ENCODE data around the gene TNFAIP8.
A peak's percentile ranks its signal among the peaks of the same experiment; 100 is the strongest.

TNFAIP8 gene

DNA sequence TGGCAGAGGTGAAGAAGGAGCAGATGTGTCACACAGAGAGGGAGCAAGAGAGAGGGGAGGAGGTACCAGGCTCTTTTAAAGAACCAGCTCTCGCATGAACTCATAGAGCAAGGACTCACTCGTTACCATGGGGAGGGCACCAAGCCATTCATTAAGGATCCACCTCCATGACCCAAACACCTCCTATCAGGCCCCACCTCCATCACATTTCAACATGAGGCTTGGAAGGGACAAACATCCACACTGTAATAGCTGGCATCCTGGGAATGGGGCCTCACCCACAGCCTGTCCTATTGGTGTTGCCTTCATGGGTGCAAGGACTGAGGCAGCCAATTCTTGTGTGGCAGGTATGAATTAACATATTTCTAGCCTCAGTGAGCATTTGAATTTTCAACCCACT lies 11.6 kb upstream of the TNFAIP8 start:
- peaks cover 78% of the 10 kb centered on the region for H3K36me3 Mint-ChIP-seq
- CTCF ChIA-PET = interaction anchor here (1.9 kb wide), 1 partner anchor 13 kb away, joined by 10 read pairs; no protein-coding TSS in a partner anchor
- H3K27ac Mint-ChIP-seq = peak overlapping the region; percentile 86
- H3K4me1 Mint-ChIP-seq = peaks cover 96% of the 10 kb centered on the region
- H3K4me3 Mint-ChIP-seq = no peak overlapping the region
- H3K9me3 Mint-ChIP-seq = no peaks in the 10 kb centered on the region
- DNase-seq = no peak
- H3K27me3 Mint-ChIP-seq = no peaks in the 10 kb centered on the region

- no peaks in the 10 kb centered on the region for H3K27me3 Mint-ChIP-seq
- peaks cover 77% of the 10 kb centered on the region for H3K36me3 Mint-ChIP-seq
- CTCF ChIA-PET = interaction anchor here (0.6 to 2.3 kb wide), 2 partner anchors 30 to 66 kb away, joined by 3 to 6 read pairs; no protein-coding TSS in a partner anchor
- H3K4me3 Mint-ChIP-seq = no peak overlapping the region
- no peaks in the 10 kb centered on the region for H3K9me3 Mint-ChIP-seq
- H3K4me1 Mint-ChIP-seq = peaks cover 95% of the 10 kb centered on the region
- peak overlapping the region; percentile 69 for H3K27ac Mint-ChIP-seq
- no peak for DNase-seq
Observed at GRCh38 chr5:119345861-119346260, 10.0 kb upstream of the TNFAIP8 start.

DNA sequence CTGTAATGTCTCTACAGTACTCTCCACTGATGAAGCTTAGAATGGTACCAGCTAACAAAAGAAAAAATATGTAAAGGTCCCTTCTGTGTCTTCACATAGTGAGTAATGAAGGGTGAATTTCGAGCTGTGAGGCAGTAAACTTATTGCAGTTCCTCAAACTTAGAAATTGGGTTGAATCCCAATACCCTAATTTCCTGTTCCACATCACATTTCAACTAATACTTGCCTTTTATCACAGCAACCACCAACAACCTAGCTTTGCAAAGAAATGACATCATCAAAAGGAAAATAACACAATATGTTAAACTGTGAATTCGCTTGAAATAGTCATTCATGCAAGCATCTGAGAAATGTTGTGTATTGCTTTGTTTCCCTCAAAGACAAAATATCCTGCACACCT lies 9.4 kb upstream of the TNFAIP8 start:
- CTCF ChIA-PET = interaction anchor here (0.6 to 2.3 kb wide), 3 partner anchors 31 to 65 kb away, joined by 3 to 10 read pairs (median 6); no protein-coding TSS in a partner anchor
- Mint-ChIP-seq H3K27me3 (no peaks in the 10 kb centered on the region), H3K27ac (peak overlapping the region; percentile 69), H3K4me3 (no peak overlapping the region), H3K36me3 (peaks cover 76% of the 10 kb centered on the region), H3K4me1 (peaks cover 93% of the 10 kb centered on the region), H3K9me3 (no peaks in the 10 kb centered on the region)
- DNase-seq = no peak

DNA sequence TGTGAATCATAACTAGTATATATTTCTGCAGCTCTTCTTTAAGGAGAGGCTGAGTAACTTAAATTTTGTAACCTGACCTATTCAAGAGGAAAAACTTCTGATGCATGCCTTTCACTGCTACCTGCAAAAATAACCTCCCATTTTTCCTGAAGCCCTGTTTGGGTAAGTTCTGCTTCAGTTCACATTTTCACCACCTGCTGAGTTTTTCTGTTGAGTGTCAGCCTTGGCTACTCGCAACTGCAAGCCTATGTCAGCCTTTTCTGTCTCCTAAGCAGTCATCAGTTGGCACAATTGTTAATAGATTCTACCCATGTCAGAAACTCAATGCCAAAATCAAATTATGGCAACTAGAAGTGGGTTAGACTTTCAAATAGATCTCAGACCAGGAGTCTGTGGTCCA lies 8.2 kb upstream of the TNFAIP8 start:
- H3K36me3 Mint-ChIP-seq = peaks cover 74% of the 10 kb centered on the region
- CTCF ChIA-PET = interaction anchor here (2.0 to 2.3 kb wide), 2 partner anchors 32 to 64 kb away, joined by 6 to 10 read pairs; no protein-coding TSS in a partner anchor
- H3K27ac Mint-ChIP-seq = no peak overlapping the region
- H3K4me3 Mint-ChIP-seq = no peak overlapping the region
- DNase-seq = no peak
- H3K4me1 Mint-ChIP-seq = peaks cover 91% of the 10 kb centered on the region
- H3K27me3 Mint-ChIP-seq = no peaks in the 10 kb centered on the region
- no peaks in the 10 kb centered on the region for H3K9me3 Mint-ChIP-seq

- Mint-ChIP-seq H3K27ac (no peak overlapping the region), H3K9me3 (no peaks in the 10 kb centered on the region), H3K36me3 (peaks cover 74% of the 10 kb centered on the region), H3K4me3 (no peak overlapping the region), H3K27me3 (no peaks in the 10 kb centered on the region), H3K4me1 (peaks cover 91% of the 10 kb centered on the region)
- no peak for DNase-seq
- CTCF ChIA-PET = interaction anchor here (2.0 kb wide), 1 partner anchor 64 kb away, joined by 10 read pairs; no protein-coding TSS in a partner anchor
Observed at GRCh38 chr5:119347991-119348390, 7.8 kb upstream of the TNFAIP8 start.

- Mint-ChIP-seq H3K4me3 (peak overlapping the region; percentile 44), H3K27me3 (no peaks in the 10 kb centered on the region), H3K4me1 (peaks cover 92% of the 10 kb centered on the region), H3K36me3 (peaks cover 51% of the 10 kb centered on the region), H3K27ac (peak overlapping the region; percentile 77), H3K9me3 (no peaks in the 10 kb centered on the region)
- CTCF ChIA-PET = interaction anchor here (0.8 to 2.1 kb wide), 3 partner anchors 12 to 17 kb away, joined by 5 to 7 read pairs (median 6); no protein-coding TSS in a partner anchor
- DNase-seq = no peak
Observed at GRCh38 chr5:119353213-119353612, 2.6 kb upstream of the TNFAIP8 start.

DNA sequence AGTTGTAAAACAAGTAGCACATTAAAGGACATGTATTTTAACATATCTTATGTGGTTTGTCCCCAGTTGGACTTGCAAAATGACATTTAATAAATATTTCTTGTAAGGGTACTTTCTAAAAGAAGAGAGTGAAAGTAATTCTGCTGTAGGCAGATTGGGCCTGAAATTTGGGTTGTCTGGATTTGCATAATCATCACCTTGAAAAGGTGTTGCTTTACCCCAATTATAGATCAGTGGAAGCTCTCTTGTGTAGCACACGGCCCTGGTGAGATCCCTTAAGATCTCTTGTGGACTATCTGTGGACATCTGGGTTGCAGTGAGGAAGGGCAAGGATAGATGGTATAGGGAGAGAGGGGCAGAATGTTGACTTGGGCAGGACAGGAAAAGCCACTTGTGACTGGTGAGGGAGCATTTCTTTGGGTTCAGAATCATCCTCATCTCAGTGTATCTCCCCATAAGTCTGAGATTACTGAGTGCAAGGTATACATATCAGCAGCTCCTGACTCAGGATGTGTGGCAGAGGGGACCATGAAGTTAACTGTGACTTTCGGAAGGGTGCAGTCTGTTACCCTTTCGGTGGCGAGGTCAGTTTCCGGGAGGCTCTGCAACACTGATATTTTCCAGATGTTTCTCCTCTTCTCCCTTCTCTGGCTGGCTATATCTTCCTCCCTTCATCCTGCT lies 2.0 kb upstream of the TNFAIP8 start:
- no peak for DNase-seq
- no peaks in the 10 kb centered on the region for H3K27me3 Mint-ChIP-seq
- no peaks in the 10 kb centered on the region for H3K9me3 Mint-ChIP-seq
- CTCF ChIA-PET = interaction anchor here (0.7 to 2.1 kb wide), 5 partner anchors 13 to 48 kb away, joined by 3 to 7 read pairs (median 5); no protein-coding TSS in a partner anchor
- H3K4me3 Mint-ChIP-seq = peak overlapping the region; percentile 44
- peaks cover 92% of the 10 kb centered on the region for H3K4me1 Mint-ChIP-seq
- H3K36me3 Mint-ChIP-seq = peaks cover 49% of the 10 kb centered on the region
- peak overlapping the region; percentile 77 for H3K27ac Mint-ChIP-seq

GRCh38 chr5:119354537-119355243 lies 1.1 kb upstream of the TNFAIP8 start:
- Mint-ChIP-seq H3K4me3 (peak overlapping the region; percentile 81), H3K4me1 (peaks cover 93% of the 10 kb centered on the region), H3K27ac (peak overlapping the region; percentile 88), H3K27me3 (no peaks in the 10 kb centered on the region), H3K36me3 (peaks cover 50% of the 10 kb centered on the region), H3K9me3 (no peaks in the 10 kb centered on the region)
- no peak for DNase-seq
- CTCF ChIA-PET = interaction anchor here (1.3 to 1.4 kb wide), 2 partner anchors 20 to 39 kb away, joined by 3 to 4 read pairs; no protein-coding TSS in a partner anchor

- peak overlapping the region; percentile 88 for H3K27ac Mint-ChIP-seq
- H3K9me3 Mint-ChIP-seq = no peaks in the 10 kb centered on the region
- H3K4me3 Mint-ChIP-seq = peak overlapping the region; percentile 81
- CTCF ChIA-PET = interaction anchor here (1.4 kb wide), 2 partner anchors 21 to 40 kb away, joined by 4 to 5 read pairs; no protein-coding TSS in a partner anchor
- peaks cover 51% of the 10 kb centered on the region for H3K36me3 Mint-ChIP-seq
- peaks cover 93% of the 10 kb centered on the region for H3K4me1 Mint-ChIP-seq
- H3K27me3 Mint-ChIP-seq = no peaks in the 10 kb centered on the region
- DNase-seq = peak; percentile 47
Observed at GRCh38 chr5:119355244-119355638, 578 bp upstream of the TNFAIP8 start.

DNA sequence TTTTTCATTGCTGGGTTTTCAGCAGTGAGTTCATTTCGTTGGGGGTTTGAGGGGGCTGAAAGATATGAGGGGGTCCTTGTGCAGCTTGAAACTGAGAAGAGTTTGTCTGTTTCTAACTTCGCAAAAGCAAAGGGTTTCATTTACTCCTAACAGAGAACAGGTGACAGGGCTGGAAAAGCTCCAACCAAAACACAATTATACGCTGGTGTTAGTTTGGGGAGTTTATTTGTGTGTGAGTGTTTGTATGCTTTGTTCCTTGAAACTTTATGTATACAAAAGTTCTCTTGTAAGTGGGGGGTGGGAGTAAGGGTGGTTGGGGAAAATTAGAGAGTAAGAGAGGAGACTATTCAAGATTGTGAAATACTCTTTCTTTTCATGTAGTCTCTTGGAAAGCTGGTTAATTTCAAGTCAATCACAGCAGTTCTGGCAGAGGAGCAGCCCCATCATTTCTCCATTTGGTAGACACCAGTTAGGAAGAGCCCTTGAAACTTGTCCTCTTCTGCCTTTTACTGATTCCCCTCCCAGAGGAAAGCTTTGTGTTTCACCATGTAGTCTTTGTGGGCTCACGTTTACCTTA lies 881 bp downstream of the TNFAIP8 start:
- DNase-seq = no peak
- H3K9me3 Mint-ChIP-seq = no peaks in the 10 kb centered on the region
- H3K27me3 Mint-ChIP-seq = no peaks in the 10 kb centered on the region
- peaks cover 57% of the 10 kb centered on the region for H3K36me3 Mint-ChIP-seq
- CTCF ChIA-PET = interaction anchor here (0.8 to 3.8 kb wide), 8 partner anchors 9 to 55 kb away, joined by 3 to 26 read pairs (median 8); no protein-coding TSS in a partner anchor
- peak overlapping the region; percentile 88 for H3K27ac Mint-ChIP-seq
- H3K4me1 Mint-ChIP-seq = peaks cover 96% of the 10 kb centered on the region
- peak overlapping the region; percentile 81 for H3K4me3 Mint-ChIP-seq

DNA sequence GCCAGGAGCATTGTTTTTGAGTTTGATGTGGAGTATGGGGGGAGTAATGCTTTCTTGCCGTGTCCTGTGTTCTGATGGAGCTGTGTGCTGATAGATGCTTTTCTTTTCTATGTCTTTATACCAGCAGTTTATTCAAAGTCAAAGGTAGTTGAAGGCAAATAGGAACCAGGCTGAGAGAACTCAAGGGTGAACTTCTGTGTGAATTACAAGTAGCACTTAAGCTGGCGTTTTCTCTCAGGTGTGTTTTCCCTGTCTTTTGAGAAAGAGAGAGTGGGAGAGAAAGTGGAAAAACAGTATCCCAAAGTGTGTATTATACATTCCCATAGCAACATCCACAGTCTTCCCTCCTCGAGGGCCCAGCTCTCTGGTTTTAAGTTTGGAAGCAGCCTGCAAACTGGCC lies 1.5 kb downstream of the TNFAIP8 start:
- CTCF ChIA-PET = interaction anchor here (1.1 to 3.8 kb wide), 7 partner anchors 9 to 54 kb away, joined by 3 to 26 read pairs (median 10); no protein-coding TSS in a partner anchor
- DNase-seq = no peak
- Mint-ChIP-seq H3K9me3 (no peaks in the 10 kb centered on the region), H3K27me3 (no peaks in the 10 kb centered on the region), H3K27ac (peak overlapping the region; percentile 88), H3K4me1 (peaks cover 96% of the 10 kb centered on the region), H3K4me3 (peak overlapping the region; percentile 81), H3K36me3 (peaks cover 58% of the 10 kb centered on the region)

- Mint-ChIP-seq H3K4me1 (peaks cover 96% of the 10 kb centered on the region), H3K27ac (peak overlapping the region; percentile 88), H3K9me3 (no peaks in the 10 kb centered on the region), H3K27me3 (no peaks in the 10 kb centered on the region), H3K4me3 (peak overlapping the region; percentile 81), H3K36me3 (peaks cover 58% of the 10 kb centered on the region)
- CTCF ChIA-PET = interaction anchor here (1.2 to 3.8 kb wide), 6 partner anchors 8 to 54 kb away, joined by 3 to 26 read pairs (median 10); no protein-coding TSS in a partner anchor
- DNase-seq = no peak
Observed at GRCh38 chr5:119357808-119358529, 2.1 kb downstream of the TNFAIP8 start.

- Mint-ChIP-seq H3K27ac (peak overlapping the region; percentile 21), H3K36me3 (peaks cover 61% of the 10 kb centered on the region), H3K4me3 (no peak overlapping the region), H3K4me1 (peaks cover 96% of the 10 kb centered on the region), H3K9me3 (no peaks in the 10 kb centered on the region), H3K27me3 (no peaks in the 10 kb centered on the region)
- no peak for DNase-seq
- CTCF ChIA-PET = interaction anchor here (1.2 to 3.8 kb wide), 4 partner anchors 8 to 53 kb away, joined by 8 to 26 read pairs (median 11); no protein-coding TSS in a partner anchor
Observed at GRCh38 chr5:119358530-119358900, 2.7 kb downstream of the TNFAIP8 start.

All from activated naive CD4-positive, alpha-beta T cell treated with anti-CD3 and anti-CD28 coated beads, Interleukin-2, amount 10 ng/mL, durations not matched to agents 7 days and 5 days (primary cell).